Right lobe of liver (tissue), 6 donors: ENCODE data around the gene CPED1. TPM values are rescaled to one million over a fixed set of nuclear protein-coding genes. Genes with fewer than 3 reads are reported as not detected.

ENCODE experiments used
- ATAC-seq, 4 donors: fragments of 200-7000 bp; cut with Tn5 transposase; one replicate each; pipeline ENCODE4 v1.9.1; 2020; ENCODE audit warnings: mild to moderate bottlenecking in 4 of 4, moderate library complexity in 4 of 4
- DNase-seq, 3 donors: peaks; one replicate each; pipeline ENCODE4 v3.0.0-alpha.2; 2020
- H3K27ac ChIP-seq, 3 donors: fragments of 200-600 bp; one replicate each; pipeline ENCODE4 v1.8.0; 2022
- H3K27me3 ChIP-seq, 2 donors: fragments of 200-600 bp; one replicate each; pipeline ENCODE4 v1.8.0; 2022
- H3K36me3 ChIP-seq, 4 donors: fragments of 200-600 bp; sonication (generic) in 1 of 4; one replicate each; pipeline versions ENCODE4 v1.5.1 to v1.8.0; 2017 to 2022; ENCODE audit warnings: control low read depth in 1 of 4
- H3K4me1 ChIP-seq, 4 donors: fragments of 200-600 bp; sonication (generic) in 1 of 4; one replicate each; pipeline versions ENCODE4 v1.5.1 to v1.8.0; 2017 to 2022; ENCODE audit warnings: control low read depth in 1 of 4
- H3K4me3 ChIP-seq, 3 donors: fragments of 200-600 bp; one replicate each; pipeline ENCODE4 v1.8.0; 2022
- H3K9me3 ChIP-seq, 4 donors: fragments of 200-600 bp; sonication (generic) in 1 of 4; one replicate each; pipeline versions ENCODE4 v1.5.1 to v1.8.0; 2017 to 2022; ENCODE audit warnings: control low read depth in 1 of 4
- CTCF ChIP-seq, 4 donors: fragments of 200-600 bp in 3 of 4; fragments of 450-650 bp in 1 of 4; IDR thresholded peaks; one replicate each; pipeline versions ENCODE4 v1.5.1 to v1.8.0; 2016 to 2022; ENCODE audit warnings: antibody characterized with exemption in 4 of 4, mild to moderate bottlenecking in 2 of 4
- POLR2A ChIP-seq: fragments of 450-650 bp; IDR thresholded peaks from one replicate; pipeline ENCODE4 v1.6.1; 2017; ENCODE audit warnings: antibody characterized with exemption, mild to moderate bottlenecking
- WGBS: methylation state at CpG from one replicate; pipeline ENCODE4 v1.1.6; 2018; ENCODE audit warnings: low coverage, low lambda C conversion rate; ENCODE audit not compliant: insufficient coverage; ENCODE audit errors: missing lambda C conversion rate; 5-methylcytosine and 5-hydroxymethylcytosine counted together
- intact Hi-C, 2 donors: fragments of 100-400 bp; cut with DNase I; formaldehyde crosslinking; loops; one replicate each; pipeline versions ENCODE4 v1.11.2 to v1.14.1; 2022
- long read RNA-seq: library from polyadenylated mRNA; unstranded; transcript quantifications from one replicate; pipeline ENCODE4 v2.0.0, GENCODE V29; 2019
- total RNA-seq, 6 experiments: library from RNA; depleted of rRNA in 2 of 6; stranded (reverse); fragments of >200 nt in 2 of 6; fragmentation: NEBNext Ultra II Directional in 3 of 6; extraction: Animal tissue kit (Norgen Biotek cat#: 25700) in 3 of 6; gene quantifications; one replicate each; pipeline versions ENCODE4 v1.1.0 to v1.2.4, GENCODE V29; 2016 to 2023
- donor health status: DM: no; HTN: yes; CAD: no.
- donor health status: DM: no; HTN: no; CAD: no.
- donor health status: DM: no; HTN: no; CAD: no.
- donor health status: DM: no; HTN: yes; CAD: no.
- donor health status: DM: no; HTN: yes; CAD: no.

CPED1 gene
- 10 to 100 TPM; 24.3 to 45.8 (median 34.9) TPM for total RNA-seq
- long read RNA-seq, partial matches to known transcripts = 6 of 12 reads
- long read RNA-seq, other reads (novel, unspliced or antisense) = 4 of 12 reads

- 0% methylated on average over 26 of the region's 27 CpGs for WGBS
- ATAC-seq (peak; percentile 77 to 89 (median 84)), DNase-seq (peak; percentile 87 to 92 (median 91))
- no peaks in the 10 kb centered on the region for H3K9me3 ChIP-seq
- intact Hi-C loops = loop anchor here (5.0 to 10.0 kb wide), 2 partner anchors 86 to 94 kb away; no protein-coding TSS in a partner anchor
- H3K27ac ChIP-seq = peak within 1 kb of the TSS; percentile 96 to 100 (median 98)
- TF ChIP-seq CTCF (IDR thresholded peaks at IDR 0.05) (no peak), POLR2A (peak; percentile 78)
- H3K4me3 ChIP-seq = peak within 1 kb of the TSS; percentile 46 to 62 (median 57)
- peaks cover 0 to 16% (median 0%) of the 10 kb centered on the region in 4 donors for H3K4me1 ChIP-seq
- H3K27me3 ChIP-seq = no peaks in the 10 kb centered on the region
- H3K36me3 ChIP-seq = no peaks in the 10 kb centered on the region
Observed at GRCh38 chr7:120988591-120989256, at the start of gene CPED1. Gene CPED1 (plus strand): TSS chr7:120988711. CDS start chr7:120989622, 911 bp downstream.

GRCh38 chr7:120939345-120939744 is 49.2 kb upstream of the CPED1 start:
- Histone ChIP-seq H3K9me3 (no peaks in the 10 kb centered on the region), H3K36me3 (no peaks in the 10 kb centered on the region), H3K27me3 (no peaks in the 10 kb centered on the region), H3K4me3 (no peak overlapping the region), H3K4me1 (no peaks in the 10 kb centered on the region), H3K27ac (no peak overlapping the region)
- WGBS = 85% methylated on average over 3 of the region's 3 CpGs
- intact Hi-C loops = no loop called here
- ATAC-seq (no peak), DNase-seq (no peak)
- TF ChIP-seq CTCF (IDR thresholded peaks at IDR 0.05) = no peak
- TF ChIP-seq POLR2A = no peak

GRCh38 chr7:120941064-120941463 is 47.4 kb upstream of the CPED1 start:
- DNase-seq (no peak), ATAC-seq (peak; percentile 66 to 73 (median 69))
- WGBS = 0% methylated on average over 1 of the region's 1 CpG
- Histone ChIP-seq H3K4me1 (no peaks in the 10 kb centered on the region), H3K4me3 (no peak overlapping the region), H3K9me3 (no peaks in the 10 kb centered on the region), H3K27me3 (no peaks in the 10 kb centered on the region), H3K36me3 (no peaks in the 10 kb centered on the region), H3K27ac (no peak overlapping the region)
- TF ChIP-seq CTCF (IDR thresholded peaks at IDR 0.05) (peak; percentile 26 to 46 (median 32)), POLR2A (no peak)
- intact Hi-C loops = no loop called here

- ATAC-seq (peak; percentile 71 to 86 (median 80)), DNase-seq (no peak)
- Histone ChIP-seq H3K4me1 (no peaks in the 10 kb centered on the region), H3K36me3 (no peaks in the 10 kb centered on the region), H3K4me3 (no peak overlapping the region), H3K27me3 (no peaks in the 10 kb centered on the region), H3K9me3 (no peaks in the 10 kb centered on the region), H3K27ac (no peak overlapping the region)
- TF ChIP-seq CTCF (IDR thresholded peaks at IDR 0.05) (no peak), POLR2A (no peak)
- 4% methylated on average over 3 of the region's 3 CpGs for WGBS
- intact Hi-C loops = no loop called here
Observed at GRCh38 chr7:120941856-120942255, 46.7 kb upstream of the CPED1 start.
